ENCODE measurements around the gene SLC9A9.

SLC9A9 gene

DNA sequence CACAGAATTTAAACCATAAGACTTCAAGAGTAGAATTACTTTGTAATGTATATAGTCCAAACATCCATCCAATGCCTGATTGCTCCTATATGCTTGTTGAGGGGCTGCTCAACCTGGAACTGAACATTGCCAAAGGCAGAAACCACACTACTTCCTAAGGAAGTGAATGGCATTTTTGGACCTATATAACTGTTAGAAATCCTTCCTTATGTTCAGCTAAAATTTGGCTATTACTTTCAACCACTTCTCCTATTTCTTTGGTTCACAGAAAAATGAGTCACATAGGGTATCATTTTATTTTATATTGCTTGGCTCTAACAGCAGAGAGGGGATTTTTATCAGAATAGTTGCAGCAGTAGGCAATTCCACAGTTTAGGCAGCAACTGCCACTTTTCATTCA, 342.1 kb downstream of the SLC9A9 start:
- DNase-seq (ENCODE audit: low spot score), result no peak

DNA sequence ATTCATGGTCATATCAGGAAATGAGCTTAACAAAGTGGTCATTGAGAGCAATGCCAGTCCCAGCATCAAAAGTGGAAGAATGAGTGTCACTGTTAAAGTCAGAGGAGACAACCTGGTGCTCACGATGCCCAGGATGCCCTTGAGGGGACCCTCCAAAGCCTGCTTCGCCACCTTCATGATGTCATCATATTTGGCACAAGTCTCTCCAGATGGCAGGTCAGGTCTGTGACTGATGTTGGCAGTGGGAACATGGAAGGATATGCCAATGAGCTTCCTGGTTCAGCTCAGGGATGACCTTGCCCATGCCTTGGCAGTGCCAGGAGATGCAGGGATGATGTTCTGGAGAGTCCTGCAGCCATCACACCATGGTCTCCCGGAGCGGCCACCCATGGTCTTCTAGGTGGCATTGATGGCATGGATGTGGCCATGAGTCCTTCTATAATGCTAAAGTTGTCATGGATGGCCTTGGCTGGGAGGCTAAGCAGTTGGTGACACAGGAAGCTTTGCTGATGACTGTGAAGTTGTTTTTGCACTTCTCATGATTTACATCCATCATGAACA, 344.9 kb downstream of the SLC9A9 start:
- no peak for DNase-seq (ENCODE audit: low spot score)

GRCh38 chr3:143502081-143502480, 346.2 kb downstream of the SLC9A9 start:
- no peak for DNase-seq (ENCODE audit: low spot score)

- no peak for DNase-seq (ENCODE audit: low spot score)
These were observed 350.9 kb downstream of the SLC9A9 start for GRCh38 chr3:143497382-143497781.

DNA sequence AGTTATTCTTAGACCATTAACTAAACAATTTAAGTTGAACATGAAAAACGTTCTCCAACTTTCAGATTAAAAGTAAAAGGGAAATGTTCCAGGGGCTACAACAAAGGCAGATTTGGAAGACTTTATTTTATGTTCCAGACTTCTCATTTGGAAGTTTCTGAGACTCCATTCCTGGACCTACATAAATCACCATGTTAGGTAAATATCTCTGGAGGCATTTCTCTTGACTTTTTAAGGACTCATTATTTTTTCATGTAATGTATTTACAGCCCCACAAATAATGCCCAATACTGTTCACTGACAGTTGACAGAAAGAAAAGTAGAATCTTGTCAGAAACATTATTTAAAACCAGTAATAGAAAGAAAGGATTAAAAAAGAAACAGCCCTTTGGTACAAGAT, 352.1 kb downstream of the SLC9A9 start:
- no peak for DNase-seq (ENCODE audit: low spot score)

- DNase-seq (ENCODE audit: low spot score), result no peak
These were observed 352.7 kb downstream of the SLC9A9 start for GRCh38 chr3:143495527-143495926.

GRCh38 chr3:143486611-143487010, 361.7 kb downstream of the SLC9A9 start:
- DNase-seq (ENCODE audit: low spot score), result no peak

- no peak for DNase-seq (ENCODE audit: low spot score)
These were observed 363.3 kb downstream of the SLC9A9 start for GRCh38 chr3:143484846-143485512.

GRCh38 chr3:143483214-143483613, 365.1 kb downstream of the SLC9A9 start:
- DNase-seq (ENCODE audit: low spot score), result no peak

- no peak for DNase-seq (ENCODE audit: low spot score)
These were observed 365.9 kb downstream of the SLC9A9 start for GRCh38 chr3:143482106-143483088.

DNA sequence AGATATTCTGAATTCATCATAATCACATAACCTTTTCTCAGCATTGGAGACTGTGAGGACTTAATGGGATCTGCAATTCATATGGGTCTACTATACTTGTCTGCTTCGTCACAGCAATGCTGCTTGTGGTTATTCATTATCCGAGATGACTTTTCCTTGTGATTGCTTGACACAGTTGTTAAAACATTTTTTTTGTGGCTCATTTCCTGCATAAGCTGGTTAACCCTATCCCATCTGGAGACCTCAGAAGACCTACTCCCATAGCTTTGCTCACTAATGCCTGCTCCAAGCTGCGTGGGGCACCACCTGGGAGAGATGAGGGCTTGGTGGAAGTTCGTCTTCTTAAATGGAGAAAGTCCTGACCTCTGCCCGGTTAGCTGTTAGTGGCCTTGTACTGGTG, 367.9 kb downstream of the SLC9A9 start:
- DNase-seq (ENCODE audit: low spot score), result no peak

GRCh38 chr3:143479727-143480126, 368.5 kb downstream of the SLC9A9 start:
- no peak for DNase-seq (ENCODE audit: low spot score)

GRCh38 chr3:143478115-143478693, 370.1 kb downstream of the SLC9A9 start:
- DNase-seq (ENCODE audit: low spot score), result no peak

DNA sequence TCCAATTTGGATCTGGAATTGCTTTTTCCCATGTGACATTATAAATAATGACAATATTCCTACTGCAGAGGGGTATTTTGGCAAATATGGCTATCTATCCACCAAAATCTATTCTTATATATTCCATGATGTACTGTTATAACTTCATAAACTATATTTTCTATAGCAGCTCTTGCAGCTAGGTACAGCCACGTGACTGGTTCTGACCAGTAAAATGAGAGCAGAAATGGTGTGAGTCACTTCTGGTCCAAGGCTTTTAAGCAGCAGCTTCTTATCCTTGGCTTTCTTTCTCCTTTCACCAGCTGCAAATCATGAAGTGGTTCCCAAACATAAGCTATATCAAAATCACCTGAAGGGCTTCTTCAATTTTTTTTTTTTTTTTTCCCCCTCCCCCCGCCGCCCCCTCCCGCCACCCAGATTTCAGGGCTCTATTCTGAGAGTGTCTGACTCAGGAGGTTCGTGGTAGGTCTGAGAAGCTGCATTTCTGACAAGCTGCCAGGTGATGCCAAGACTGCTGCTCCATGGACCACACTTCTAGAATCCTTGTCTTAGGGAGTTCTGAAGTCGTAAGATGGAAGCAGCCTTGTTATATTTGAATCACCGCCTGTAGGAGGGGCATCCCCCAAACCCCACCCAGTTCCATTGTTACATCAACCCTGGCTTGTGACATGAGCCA, 371.2 kb downstream of the SLC9A9 start:
- no peak for DNase-seq (ENCODE audit: low spot score)

GRCh38 chr3:143475981-143476380, 372.3 kb downstream of the SLC9A9 start:
- DNase-seq (ENCODE audit: low spot score), result no peak

GRCh38 chr3:143472731-143473523, 375.3 kb downstream of the SLC9A9 start:
- no peak for DNase-seq (ENCODE audit: low spot score)

GRCh38 chr3:143471705-143472104, 376.6 kb downstream of the SLC9A9 start:
- DNase-seq (ENCODE audit: low spot score), result no peak

DNA sequence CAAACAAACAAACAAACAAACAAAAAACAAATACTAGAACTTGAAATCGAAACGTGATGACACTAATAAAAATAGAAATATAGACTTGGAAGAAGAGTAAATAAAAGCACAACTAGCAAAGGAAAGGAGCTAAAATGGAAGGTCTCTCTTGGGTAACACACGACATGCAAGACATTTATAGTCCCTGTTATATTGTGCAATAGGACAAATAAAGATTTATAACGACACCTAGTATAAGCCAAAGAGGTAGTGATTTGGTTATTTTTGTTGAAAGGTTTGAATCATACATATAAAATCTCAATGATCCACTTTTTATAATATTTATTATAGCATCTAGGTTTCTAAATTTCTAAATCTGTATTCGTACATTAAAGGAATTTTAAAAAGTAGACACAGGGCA, 379.1 kb downstream of the SLC9A9 start:
- no peak for DNase-seq (ENCODE audit: low spot score)

GRCh38 chr3:143465666-143466065, 382.6 kb downstream of the SLC9A9 start:
- DNase-seq (ENCODE audit: low spot score), result no peak

GRCh38 chr3:143464850-143465249, 383.4 kb downstream of the SLC9A9 start:
- no peak for DNase-seq (ENCODE audit: low spot score)

DNA sequence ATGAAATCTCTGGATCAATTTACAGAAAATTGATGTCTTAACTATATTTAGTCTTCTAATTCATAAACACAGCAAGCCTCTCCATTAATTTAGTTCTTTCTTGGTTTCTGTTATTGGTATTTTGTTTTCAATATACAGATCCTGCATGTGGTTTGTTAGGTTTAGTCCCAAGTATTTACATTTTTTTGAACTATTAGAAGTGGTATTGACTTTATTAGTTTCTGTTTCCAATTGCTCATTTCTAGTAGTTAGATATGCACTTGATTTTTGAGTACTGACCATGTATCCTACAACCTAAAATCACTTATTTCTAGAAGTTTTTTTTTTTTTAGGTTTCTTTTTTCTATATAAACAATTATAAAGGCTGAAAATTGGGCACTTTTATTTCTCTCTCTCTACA, 392.8 kb downstream of the SLC9A9 start:
- no peak for DNase-seq (ENCODE audit: low spot score)

Data from HuH-7.5 (cell line).